HG02763 (cell line): ENCODE results near the gene DCST1.
"Not testable (repeated sequence)": the region's sequence is repeated elsewhere in the genome, so short reads cannot be mapped to it uniquely, and the experiment has no call there.

Source experiments
- ATAC-seq: cut with Tn5 transposase; IDR thresholded peaks from one replicate; pipeline ENCODE4 v1.9.1; 2021; ENCODE audit warnings: mild to moderate bottlenecking, moderate library complexity; ENCODE audit not compliant: unreplicated experiment

DCST1 gene, protein sequence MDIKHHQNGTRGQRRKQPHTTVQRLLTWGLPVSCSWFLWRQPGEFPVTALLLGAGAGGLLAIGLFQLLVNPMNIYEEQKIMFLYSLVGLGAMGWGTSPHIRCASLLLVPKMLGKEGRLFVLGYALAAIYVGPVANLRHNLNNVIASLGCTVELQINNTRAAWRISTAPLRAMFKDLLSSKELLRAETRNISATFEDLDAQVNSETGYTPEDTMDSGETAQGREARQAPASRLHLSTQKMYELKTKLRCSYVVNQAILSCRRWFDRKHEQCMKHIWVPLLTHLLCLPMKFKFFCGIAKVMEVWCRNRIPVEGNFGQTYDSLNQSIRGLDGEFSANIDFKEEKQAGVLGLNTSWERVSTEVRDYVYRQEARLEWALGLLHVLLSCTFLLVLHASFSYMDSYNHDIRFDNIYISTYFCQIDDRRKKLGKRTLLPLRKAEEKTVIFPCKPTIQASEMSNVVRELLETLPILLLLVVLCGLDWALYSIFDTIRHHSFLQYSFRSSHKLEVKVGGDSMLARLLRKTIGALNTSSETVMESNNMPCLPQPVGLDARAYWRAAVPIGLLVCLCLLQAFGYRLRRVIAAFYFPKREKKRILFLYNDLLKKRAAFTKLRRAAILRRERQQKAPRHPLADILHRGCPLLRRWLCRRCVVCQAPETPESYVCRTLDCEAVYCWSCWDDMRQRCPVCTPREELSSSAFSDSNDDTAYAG

DNA sequence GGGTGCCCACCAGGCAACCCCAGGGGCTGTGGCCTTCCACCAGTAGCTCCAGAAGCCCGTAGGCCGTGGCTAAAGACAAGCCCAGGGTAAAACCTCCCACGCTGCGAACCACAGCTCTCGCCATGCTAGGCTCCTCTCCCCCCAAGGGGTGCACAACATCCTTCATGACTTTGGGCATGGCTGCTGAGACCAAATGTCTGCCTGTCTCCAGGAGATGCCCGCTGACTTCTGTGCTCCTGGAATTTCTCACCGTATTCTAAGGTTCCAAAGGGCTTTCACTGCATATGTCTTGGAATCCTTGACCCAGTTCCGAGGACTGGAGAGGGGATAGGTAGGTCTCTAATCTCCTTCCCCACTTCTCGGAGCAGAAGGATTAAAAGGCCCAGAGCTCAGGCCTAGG, at the start of gene DCST1, which contains the start of gene DCST2:
TSS of gene DCST1 (plus strand) at position 301 of the 400 bp plus-strand sequence. CDS start 213 bp downstream, outside the sequence.
TSS of gene DCST2 (minus strand) at position 258 of the 400 bp plus-strand sequence. CDS start at position 178, 80 bp downstream.
- ATAC-seq = no peak

DNA sequence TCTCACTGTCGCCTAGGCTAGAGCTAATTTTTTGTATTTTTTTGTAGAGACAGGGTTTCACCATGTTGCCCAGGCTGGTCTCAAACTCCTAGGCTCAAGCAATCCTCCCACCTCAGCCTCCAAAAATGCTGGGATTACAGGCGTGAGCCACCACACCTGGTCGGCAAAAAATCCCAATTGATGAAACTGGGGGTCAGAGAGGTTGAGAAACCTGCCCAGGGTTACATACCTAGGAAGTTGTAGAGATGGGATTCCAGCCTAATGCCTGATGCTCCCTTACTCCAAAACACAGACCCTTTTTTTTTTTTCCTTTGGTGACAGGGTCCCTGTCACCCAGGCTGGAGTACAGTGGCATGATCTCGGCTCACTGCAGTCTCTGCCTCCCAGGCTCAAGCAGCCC, 46.9 kb upstream of the DCST1 start:
- not testable (repeated sequence) for ATAC-seq

DNA sequence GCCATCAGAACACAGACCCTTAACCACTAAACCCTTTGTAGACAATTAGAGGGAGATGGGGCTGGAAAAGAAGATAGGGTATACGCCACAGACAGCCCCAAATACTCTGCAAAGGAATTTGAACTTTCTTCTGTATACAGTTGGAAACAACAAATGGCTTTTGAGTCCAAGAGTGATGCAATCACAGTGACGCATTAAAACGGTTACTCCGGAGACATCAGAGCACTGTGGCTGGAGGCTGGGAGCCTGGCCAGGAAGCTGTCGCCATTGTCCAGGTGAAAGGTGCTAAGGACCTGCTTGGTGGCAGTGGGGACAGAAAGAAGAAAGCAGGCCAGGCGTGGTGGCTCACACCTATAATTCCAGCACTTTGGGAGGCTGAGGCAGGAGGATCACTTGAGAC, 46.3 kb upstream of the DCST1 start:
- no peak for ATAC-seq

DNA sequence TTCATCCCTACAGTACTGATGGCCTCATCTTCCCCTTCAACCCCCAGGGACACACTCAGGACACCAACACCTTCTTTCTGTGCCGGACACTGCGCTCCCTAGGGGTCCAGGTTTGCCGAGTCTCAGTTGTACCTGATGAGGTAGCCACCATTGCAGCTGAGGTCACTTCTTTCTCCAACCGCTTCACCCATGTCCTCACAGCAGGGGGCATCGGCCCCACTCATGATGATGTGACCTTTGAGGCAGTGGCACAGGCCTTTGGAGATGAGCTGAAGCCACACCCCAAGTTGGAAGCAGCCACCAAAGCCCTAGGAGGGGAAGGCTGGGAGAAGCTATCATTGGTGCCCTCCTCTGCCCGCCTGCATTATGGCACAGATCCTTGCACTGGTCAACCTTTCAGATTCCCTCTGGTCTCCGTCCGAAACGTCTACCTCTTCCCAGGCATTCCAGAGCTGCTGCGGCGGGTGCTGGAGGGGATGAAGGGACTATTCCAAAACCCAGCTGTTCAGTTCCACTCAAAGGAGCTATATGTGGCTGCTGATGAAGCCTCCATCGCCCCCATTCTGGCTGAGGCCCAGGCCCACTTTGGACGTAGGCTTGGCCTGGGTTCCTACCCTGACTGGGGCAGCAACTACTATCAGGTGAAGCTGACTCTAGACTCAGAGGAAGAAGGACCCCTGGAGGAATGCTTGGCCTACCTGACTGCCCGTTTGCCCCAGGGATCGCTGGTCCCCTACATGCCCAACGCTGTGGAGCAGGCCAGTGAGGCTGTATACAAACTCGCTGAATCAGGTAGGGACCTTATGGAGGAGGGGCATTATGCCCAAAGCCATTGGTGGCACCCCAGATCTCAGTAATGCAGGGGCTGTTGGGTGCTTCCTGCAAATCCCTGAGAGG, 45.3 kb upstream of the DCST1 start:
- ATAC-seq = no peak

DNA sequence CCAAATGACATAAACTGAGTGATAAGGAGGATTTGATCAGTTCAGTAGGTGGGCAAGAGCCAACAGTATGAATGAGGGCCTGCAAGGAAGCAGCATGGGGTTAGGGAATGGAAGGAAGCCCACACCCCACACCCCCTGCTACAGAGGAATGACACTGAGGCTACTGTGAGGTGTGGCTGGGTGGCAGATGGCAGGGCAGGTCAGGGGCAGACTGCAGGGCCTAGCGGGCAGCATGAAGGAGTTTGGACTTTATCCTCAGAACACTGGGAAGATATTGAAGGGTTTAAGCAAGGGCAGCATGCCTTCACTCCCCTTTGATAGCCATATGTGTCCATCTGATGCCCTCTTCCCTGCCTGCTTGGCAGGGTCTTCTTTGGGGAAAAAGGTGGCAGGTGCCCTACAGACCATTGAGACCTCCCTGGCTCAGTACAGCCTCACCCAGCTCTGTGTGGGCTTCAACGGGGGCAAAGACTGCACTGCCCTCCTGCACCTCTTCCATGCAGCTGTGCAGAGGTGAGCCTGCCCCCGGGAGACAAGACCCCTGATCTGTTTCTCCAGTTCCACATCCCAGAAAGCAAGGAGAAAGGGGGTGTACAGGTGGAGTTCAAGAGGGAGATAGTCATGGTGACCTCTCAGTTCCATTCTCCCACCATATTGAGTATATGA, 44.3 kb upstream of the DCST1 start:
- no peak for ATAC-seq

DNA sequence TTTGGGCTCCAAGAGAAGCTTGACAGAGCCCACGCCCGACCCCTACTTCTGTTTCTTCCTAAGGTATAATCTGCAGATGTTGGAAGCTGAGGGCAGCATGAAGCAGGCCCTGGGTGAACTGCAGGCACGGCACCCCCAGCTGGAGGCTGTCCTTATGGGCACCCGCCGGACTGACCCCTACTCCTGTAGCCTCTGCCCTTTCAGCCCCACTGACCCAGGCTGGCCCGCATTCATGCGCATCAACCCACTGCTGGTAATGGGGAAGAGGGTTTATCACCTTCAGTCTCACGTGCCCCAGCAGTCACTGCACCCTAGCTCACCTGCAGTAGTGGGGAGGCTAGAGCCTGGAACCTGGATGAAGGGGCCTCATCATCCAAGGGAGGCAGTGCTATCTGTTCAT, 43.3 kb upstream of the DCST1 start:
- ATAC-seq = no peak

DNA sequence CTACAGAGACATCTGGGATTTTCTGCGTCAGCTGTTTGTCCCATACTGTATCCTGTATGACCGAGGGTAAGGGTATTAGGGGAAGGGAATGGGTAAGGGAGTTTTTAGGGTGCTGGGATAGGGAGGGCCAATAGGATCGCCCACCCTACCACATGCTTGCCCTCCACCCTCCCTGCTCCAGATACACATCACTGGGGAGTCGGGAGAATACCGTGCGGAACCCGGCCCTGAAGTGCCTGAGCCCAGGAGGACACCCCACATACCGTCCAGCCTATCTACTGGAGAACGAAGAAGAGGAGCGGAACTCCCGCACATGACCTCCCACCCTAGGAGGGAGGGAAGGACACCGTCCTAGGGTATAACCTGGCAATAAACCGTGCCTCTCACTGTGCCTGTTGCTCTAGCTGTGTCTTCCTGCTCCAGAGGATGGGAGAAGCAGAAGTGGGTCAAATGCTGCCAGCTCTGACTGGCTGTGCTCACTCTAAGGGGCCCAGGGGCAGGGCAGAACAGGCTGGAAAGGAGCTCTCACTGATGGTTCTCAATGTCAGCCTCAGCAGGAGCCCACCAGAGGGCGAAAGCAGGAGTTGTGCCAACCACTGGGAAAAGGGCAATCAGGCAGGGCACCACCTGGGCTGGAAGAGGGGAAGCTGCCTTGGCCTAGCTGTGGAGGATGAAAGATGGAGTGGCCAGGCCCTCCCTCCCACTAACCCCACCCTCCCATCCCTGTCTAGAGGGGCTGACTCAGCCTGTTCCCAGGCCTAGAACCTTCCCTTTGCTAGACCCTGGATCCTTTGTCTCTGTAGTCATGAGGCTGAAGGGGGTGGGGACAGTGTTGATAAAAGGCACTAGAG, 40.7 kb upstream of the DCST1 start:
- no peak for ATAC-seq

DNA sequence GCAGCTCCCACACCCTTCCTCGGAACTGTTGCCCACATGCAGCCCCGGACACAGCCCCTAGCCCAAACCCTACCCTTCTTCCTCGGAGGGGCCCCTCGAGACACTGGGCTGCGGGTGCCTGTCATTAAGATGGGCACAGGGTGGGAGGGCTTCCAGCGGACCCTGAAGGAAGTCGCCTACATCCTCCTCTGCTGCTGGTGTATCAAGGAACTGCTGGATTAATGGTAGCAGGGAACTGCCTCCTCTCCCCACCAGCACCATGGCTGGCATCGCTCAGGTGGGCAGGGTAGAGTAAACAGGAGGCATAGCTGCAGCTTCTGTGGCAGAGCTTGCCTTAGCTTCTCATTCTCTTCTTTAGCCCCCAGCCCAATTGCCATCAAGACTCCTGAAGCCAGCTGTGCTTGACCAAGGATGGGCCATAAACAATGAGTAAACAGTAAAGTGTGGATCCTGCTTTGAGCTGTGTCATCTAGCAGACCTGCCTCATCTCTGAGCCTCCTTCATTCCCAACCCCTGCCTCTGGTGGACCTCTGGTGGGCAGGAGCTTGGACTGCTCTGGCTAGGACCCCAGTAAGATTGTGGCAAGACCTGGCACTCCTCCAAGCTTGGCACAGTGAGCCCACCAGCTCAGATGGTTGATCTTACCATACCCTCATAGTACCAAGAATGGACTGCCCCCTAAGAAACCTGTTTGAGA, 39.9 kb upstream of the DCST1 start, which contains the start of gene LENEP:
TSS of gene LENEP (plus strand) at position 15 of the 697 bp plus-strand sequence. CDS start at position 37, 22 bp downstream.
- no peak for ATAC-seq

DNA sequence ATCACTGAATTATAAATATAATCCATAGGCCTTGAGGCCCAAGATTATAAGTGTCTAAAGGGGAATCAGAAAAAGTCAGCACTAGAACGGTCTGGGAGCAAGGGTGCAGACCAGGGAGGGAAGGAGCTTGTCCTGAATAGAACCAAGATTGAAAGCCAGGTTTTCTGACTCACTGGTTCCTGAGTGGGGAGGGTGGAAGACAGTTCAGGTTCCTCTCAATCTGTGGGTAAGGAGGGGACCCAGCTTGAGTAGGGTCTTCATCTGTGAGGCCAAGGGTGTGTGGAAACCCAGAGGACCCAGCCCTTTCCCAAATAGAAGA, 39.4 kb upstream of the DCST1 start:
- ATAC-seq = no peak

DNA sequence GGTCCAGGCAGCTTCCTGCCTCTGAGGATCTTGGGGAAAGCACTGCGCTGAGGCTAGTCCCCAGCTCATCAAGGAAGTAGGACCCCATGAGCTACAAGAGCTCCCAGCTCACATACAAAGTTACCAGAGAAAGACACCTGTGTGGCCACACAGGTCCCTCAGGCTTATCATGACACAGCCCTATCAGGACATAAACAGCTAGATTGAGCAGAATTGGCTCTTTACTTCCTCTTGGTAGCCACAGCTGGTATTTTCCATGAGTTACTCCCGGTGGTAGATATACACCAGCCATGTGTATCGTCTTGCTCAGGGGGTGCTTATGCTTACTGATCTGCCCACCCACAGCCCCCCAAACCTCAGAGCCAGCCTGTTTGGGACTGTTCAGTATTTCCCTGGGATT, 39.0 kb upstream of the DCST1 start:
- ATAC-seq = no peak

DNA sequence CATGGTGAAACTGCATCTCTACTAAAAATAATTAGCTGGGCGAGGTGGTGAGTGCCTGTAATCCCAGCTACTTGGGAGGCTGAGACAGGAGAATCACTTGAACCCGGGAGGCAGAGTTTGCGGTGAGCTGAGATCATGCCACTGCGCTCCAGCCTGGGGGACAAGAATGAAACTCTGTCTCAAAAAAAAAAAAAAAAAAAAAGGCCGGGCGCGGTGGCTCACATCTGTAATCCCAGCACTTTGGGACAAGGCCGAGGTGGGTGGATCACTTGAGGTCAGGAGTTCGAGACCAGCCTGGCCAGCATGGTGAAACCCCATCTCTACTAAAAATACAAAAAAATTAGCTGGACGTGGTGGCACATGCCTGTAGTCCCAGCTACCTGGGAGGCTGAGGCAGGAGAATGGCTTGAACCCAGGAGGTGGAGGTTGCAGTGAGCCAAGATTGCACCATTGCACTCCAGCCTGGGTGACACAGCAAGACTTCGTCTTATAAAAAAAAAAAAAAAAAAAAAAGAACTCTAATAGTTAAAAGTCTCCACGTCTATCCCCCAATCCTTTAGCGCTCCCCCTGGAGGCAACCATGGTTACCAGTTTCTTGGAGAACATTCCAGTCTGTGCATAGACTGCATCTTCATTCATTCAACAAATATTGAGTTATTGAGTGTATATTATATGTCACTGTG, 38.2 kb upstream of the DCST1 start:
- not testable (repeated sequence) for ATAC-seq

DNA sequence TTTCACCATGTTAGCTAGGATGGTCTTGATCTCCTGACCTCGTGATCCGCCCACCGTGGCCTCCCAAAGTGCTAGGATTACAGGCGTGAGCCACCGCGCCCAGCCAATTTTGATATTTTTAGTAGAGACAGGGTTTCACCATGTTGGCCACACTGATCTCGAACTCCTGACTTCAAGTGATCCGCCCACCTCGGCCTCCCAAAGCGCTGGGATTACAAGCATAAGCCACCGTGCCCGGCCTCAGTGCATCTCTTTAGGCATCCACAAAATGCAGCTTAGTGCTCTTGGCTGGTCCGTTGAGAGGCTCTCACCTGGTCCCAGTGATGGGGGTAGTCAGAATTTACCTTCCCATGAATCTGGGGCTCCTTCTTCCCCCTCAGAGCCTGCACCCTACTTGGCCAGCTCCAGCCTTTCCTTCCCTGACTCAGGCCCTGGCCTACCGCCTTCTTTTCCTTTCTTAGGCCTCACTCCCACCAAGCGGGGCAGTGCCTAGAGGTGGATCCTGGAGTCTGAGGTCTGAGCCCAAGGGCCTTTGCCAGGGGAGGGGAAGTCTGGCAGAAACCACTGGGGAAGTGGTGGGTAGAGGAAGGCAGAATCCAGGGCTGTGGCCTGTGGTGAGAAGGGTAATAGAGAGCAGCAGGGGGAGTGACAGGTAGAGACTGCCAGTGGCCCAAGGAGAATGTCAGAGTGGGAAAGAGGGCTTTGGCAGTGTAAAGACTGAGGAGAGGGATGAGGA, 36.5 kb upstream of the DCST1 start:
- ATAC-seq = no peak

DNA sequence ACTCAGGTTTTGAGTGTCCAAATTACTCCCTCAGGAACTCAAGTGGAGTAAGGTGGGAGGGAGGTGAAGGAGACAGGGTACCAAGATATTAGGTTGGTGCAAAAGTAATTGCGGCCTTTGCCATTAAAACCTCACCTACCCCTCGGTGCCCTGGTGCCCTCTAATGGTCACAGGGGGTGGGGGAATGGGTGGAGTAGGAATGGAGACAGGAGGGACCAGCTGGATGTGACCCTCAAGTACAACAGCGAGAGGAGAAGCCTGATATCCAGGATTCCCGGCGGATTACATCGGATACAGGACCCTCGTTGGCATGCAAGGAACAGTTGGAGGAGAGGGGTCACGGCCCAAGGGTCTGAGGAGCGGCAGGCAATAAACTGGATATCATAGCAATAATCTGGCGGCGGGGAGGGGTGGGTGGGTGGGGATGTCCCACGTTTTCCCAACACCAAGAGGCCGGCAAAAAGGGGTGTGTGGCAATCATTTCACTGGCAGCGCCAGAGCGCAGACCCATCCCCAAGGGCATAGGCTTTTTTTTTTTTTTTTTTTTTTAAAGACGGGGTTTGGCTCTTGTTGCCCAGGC, 35.3 kb upstream of the DCST1 start:
- ATAC-seq = no peak

DNA sequence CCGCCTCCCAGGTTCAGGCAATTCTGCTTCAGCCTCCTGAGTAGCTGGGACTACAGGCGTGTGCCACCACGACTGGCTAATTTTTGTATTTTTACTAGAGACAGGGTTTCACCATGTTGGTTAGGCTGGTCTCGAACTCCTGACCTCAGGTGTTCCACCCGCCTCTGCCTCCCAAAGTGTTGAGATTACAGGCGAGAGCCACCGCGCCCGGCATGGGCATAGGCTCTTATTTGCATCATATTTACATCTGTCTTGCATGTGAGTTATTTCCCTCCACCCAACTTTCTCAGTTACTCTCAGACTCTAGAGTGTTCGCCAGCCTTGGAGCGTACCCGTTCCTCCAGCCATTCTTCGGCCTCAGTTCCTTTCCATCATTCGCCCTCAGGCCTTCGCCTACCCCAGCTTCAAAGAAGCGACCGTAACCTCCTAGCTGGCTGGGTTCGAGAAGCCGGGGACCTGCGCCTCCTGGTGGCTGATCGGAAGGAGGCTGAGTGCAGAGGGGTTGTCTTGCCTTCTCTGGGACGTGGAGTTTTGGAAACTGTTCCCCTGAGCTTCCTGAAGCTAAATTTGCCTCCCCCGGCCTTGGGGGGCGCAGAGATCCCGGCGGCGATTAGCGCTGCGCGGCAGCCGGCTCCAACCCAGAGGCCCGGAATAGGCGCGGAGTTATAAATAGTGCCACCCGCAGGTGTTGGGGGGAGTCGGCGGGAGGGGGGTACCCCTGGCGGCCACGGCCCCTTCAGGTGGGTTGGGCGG, 34.6 kb upstream of the DCST1 start:
- ATAC-seq = no peak

DNA sequence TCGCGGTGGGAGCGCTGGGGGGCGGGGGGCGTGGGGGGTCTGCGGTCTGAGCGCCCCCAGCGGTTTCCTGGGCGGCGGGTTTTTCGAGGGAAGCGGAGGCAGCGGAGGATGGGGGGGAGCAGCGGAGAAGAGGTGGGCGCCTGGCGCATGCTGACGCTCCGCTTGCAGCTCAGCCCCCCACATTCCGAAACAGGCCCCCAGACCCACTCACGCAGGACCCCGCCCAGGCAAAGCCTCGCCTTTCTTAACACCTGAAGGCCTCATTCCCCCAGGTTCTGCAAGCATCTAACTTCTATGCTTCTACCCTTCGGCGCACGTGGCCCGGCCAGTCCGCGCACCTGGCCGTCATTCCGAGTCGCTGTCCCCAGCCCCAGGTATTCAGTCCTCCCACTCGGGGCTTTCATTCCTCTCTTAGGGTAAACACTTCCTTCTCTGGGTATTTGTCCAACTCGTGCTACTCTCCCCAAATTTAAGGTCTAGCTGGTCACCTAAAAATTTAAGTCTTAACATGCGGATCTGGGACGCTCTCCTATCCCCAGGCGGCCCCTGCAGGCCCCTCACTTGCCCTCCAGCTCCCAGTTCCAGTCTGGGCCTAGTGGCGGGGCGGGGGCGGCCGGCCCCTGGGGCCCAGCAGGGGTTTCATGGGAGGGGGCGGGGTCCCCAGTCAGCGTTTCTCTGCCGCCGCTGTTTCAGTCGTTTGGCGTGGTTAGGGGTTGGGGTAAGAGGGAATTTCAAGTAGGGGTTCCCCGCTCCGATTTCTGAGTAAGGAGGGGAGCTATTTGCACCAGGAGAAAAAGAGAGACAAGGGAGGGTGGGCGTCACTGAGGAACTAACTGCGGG, 33.8 kb upstream of the DCST1 start:
- no peak for ATAC-seq

DNA sequence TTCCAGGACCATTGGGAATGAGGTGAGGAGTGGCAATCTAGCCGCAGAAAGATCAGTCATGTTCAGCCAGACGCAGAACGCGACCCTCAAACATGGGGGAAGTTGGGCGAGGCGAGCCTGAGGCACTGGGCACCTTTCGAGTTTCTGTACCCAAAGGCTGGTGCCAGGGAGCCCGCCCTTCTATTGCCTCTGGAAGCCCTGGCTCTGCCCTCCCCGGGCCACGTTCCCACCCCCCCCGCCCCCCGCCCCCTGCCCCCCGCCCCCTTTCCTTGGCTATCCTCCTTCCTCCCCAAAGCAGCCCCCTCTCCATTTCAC, 33.3 kb upstream of the DCST1 start:
- ATAC-seq = no peak
